Liver (tissue), 3 donors: Measurements from ENCODE around the gene PDE3A.

Experiments used
- FOXA2 ChIP-seq: IDR thresholded peaks from 2 replicates; pipeline ENCODE4 v1.6.1; 2016; ENCODE audit warnings: antibody characterized with exemption
- RAD21 ChIP-seq, 2 donors: IDR thresholded peaks; 2 replicates each; pipeline ENCODE4 v1.6.1; 2016; ENCODE audit warnings: antibody characterized with exemption in 2 of 2, mild to moderate bottlenecking in 2 of 2
- SP1 ChIP-seq: IDR thresholded peaks from 2 replicates; pipeline ENCODE4 v1.6.1; 2018; ENCODE audit warnings: antibody characterized with exemption, mild to moderate bottlenecking
- TAF1 ChIP-seq: conservative IDR thresholded peaks from 2 replicates; pipeline ENCODE4 v1.6.1; 2016; ENCODE audit warnings: antibody characterized with exemption, mild to moderate bottlenecking
- YY1 ChIP-seq: IDR thresholded peaks from 2 replicates; pipeline ENCODE4 v1.6.1; 2016; ENCODE audit warnings: antibody characterized with exemption, mild to moderate bottlenecking
- TF ChIP-seq, protein P1 (sequence below): IDR thresholded peaks from 2 replicates; pipeline ENCODE4 v1.6.1; 2016; ENCODE audit warnings: antibody characterized with exemption, mild to moderate bottlenecking
- TF ChIP-seq, protein P2 (sequence below): fragments of 150-350 bp; IDR thresholded peaks from 2 replicates; pipeline ENCODE4 v1.5.1; 2017; ENCODE audit warnings: improper control_type of control experiment, low read depth, low read length; ENCODE audit not compliant: missing input control
- TF ChIP-seq, protein P3 (sequence below): IDR thresholded peaks from 2 replicates; pipeline ENCODE4 v1.6.1; 2016; ENCODE audit warnings: antibody characterized with exemption
- donor health status: healthy.
- donor health status: healthy.

DNA sequence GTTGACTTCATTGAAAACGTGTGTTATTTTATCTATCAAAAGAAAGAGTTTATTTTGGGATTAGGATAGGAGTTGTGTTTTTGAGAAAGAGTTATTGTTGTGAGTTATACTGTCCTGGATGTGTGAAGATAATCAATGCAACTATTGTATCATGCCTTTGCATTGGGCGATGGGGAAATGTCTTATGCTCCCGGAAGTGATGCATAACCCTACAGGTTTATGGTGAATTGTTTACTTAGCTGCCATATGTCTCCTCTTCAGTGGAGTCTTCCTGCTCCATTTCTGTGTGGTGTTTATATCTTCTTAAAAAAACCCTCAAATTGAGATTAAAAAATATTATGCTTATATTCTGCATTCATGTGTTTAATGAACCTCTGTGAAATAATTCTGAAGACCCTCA is 6.5 kb downstream of the PDE3A start:
- TF ChIP-seq, protein P1, sequence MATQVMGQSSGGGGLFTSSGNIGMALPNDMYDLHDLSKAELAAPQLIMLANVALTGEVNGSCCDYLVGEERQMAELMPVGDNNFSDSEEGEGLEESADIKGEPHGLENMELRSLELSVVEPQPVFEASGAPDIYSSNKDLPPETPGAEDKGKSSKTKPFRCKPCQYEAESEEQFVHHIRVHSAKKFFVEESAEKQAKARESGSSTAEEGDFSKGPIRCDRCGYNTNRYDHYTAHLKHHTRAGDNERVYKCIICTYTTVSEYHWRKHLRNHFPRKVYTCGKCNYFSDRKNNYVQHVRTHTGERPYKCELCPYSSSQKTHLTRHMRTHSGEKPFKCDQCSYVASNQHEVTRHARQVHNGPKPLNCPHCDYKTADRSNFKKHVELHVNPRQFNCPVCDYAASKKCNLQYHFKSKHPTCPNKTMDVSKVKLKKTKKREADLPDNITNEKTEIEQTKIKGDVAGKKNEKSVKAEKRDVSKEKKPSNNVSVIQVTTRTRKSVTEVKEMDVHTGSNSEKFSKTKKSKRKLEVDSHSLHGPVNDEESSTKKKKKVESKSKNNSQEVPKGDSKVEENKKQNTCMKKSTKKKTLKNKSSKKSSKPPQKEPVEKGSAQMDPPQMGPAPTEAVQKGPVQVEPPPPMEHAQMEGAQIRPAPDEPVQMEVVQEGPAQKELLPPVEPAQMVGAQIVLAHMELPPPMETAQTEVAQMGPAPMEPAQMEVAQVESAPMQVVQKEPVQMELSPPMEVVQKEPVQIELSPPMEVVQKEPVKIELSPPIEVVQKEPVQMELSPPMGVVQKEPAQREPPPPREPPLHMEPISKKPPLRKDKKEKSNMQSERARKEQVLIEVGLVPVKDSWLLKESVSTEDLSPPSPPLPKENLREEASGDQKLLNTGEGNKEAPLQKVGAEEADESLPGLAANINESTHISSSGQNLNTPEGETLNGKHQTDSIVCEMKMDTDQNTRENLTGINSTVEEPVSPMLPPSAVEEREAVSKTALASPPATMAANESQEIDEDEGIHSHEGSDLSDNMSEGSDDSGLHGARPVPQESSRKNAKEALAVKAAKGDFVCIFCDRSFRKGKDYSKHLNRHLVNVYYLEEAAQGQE = no peak
- TF ChIP-seq, protein P2, sequence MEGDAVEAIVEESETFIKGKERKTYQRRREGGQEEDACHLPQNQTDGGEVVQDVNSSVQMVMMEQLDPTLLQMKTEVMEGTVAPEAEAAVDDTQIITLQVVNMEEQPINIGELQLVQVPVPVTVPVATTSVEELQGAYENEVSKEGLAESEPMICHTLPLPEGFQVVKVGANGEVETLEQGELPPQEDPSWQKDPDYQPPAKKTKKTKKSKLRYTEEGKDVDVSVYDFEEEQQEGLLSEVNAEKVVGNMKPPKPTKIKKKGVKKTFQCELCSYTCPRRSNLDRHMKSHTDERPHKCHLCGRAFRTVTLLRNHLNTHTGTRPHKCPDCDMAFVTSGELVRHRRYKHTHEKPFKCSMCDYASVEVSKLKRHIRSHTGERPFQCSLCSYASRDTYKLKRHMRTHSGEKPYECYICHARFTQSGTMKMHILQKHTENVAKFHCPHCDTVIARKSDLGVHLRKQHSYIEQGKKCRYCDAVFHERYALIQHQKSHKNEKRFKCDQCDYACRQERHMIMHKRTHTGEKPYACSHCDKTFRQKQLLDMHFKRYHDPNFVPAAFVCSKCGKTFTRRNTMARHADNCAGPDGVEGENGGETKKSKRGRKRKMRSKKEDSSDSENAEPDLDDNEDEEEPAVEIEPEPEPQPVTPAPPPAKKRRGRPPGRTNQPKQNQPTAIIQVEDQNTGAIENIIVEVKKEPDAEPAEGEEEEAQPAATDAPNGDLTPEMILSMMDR = no peak
- TF ChIP-seq SP1 = no peak
- no peak for TF ChIP-seq FOXA2
- TF ChIP-seq RAD21 (IDR thresholded peaks at IDR 0.05) = no peak
- no peak for TF ChIP-seq TAF1
- TF ChIP-seq, protein P3, sequence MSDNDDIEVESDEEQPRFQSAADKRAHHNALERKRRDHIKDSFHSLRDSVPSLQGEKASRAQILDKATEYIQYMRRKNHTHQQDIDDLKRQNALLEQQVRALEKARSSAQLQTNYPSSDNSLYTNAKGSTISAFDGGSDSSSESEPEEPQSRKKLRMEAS = no peak
- TF ChIP-seq YY1 = no peak
